ENCODE measurements around the gene HBE1. TPM values are rescaled to one million over a fixed set of nuclear protein-coding genes. Genes with fewer than 3 reads are reported as not detected.

The HBE1 gene
- total RNA-seq, 4 donors from 2014 or later: not detected

DNA sequence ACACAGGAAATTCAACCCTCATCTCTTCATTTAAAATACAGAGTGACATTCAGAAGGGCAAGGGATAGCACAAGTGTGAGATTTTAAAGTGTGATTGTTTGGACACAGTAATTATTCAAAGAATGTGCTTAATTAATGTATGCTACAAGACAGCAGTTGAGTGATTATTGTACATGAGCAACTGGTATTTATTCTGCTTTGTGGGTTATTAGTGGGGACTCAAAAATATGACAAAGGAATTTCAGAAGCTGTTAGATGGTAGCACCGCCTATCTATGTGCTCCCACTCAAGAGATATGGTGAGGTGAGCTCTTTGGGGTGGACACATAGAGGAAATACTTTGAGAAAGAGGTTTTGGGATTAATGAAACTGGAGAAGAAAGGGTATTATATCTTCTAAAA is 29.7 kb downstream of the HBE1 start:
- H3K4me3 ChIP-seq: no peak overlapping the region
- no peaks in the 10 kb centered on the region for H3K27me3 ChIP-seq
- no peak overlapping the region for H3K27ac ChIP-seq
- no peaks in the 10 kb centered on the region for H3K36me3 ChIP-seq
- no peaks in the 10 kb centered on the region for H3K4me1 ChIP-seq
- TF ChIP-seq POLR2A (IDR thresholded peaks at IDR 0.05): no peak
- TF ChIP-seq, protein P1, sequence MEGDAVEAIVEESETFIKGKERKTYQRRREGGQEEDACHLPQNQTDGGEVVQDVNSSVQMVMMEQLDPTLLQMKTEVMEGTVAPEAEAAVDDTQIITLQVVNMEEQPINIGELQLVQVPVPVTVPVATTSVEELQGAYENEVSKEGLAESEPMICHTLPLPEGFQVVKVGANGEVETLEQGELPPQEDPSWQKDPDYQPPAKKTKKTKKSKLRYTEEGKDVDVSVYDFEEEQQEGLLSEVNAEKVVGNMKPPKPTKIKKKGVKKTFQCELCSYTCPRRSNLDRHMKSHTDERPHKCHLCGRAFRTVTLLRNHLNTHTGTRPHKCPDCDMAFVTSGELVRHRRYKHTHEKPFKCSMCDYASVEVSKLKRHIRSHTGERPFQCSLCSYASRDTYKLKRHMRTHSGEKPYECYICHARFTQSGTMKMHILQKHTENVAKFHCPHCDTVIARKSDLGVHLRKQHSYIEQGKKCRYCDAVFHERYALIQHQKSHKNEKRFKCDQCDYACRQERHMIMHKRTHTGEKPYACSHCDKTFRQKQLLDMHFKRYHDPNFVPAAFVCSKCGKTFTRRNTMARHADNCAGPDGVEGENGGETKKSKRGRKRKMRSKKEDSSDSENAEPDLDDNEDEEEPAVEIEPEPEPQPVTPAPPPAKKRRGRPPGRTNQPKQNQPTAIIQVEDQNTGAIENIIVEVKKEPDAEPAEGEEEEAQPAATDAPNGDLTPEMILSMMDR (IDR thresholded peaks at IDR 0.05): no peak
- no peak for DNase-seq
- H3K9me3 ChIP-seq: no peaks in the 10 kb centered on the region

DNA sequence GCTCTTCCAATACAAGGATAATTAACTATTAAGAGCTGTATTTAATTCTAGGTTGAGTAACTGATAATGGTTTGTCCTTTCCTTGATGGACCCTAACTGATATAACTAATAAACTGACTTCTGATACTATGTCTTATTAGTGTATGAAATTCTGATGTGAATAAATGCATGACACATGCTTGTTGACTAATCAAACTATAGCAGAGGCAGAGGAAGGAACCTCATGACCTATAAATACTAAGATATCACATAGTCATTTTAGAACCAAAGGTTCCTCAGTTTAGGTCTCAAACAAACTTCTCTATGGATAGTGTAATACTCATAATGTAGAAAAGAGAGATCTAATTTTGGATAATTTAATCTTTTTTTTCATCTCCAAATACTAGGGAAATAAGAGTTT is 30.7 kb downstream of the HBE1 start:
- Histone ChIP-seq H3K36me3 (no peaks in the 10 kb centered on the region), H3K4me1 (no peaks in the 10 kb centered on the region), H3K9me3 (no peaks in the 10 kb centered on the region), H3K27me3 (no peaks in the 10 kb centered on the region), H3K27ac (no peak overlapping the region), H3K4me3 (no peak overlapping the region)
- TF ChIP-seq, protein P1 (IDR thresholded peaks at IDR 0.05): no peak
- no peak for TF ChIP-seq POLR2A (IDR thresholded peaks at IDR 0.05)
- no peak for DNase-seq

DNA sequence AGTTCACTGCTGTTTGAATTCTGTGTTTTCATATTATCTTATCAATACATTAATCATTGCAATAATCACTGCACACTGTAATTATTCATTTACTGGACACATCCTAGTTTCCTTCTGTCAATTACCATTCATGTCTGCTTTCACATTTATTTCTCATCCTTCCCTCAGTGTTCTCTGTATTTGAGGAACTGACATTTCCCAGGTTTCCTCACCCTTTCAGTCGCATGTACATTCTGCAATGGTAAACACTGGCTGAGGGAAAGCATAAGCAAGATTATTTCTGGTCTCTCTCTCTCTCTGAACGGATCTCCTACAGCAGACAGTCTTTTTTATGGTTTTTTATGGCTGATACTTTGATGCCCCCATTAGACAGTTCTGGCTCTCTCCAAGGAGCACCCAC is 31.3 kb downstream of the HBE1 start:
- no peaks in the 10 kb centered on the region for H3K4me1 ChIP-seq
- no peak for DNase-seq
- H3K36me3 ChIP-seq: no peaks in the 10 kb centered on the region
- TF ChIP-seq, protein P1 (IDR thresholded peaks at IDR 0.05): no peak
- TF ChIP-seq POLR2A (IDR thresholded peaks at IDR 0.05): no peak
- H3K27me3 ChIP-seq: no peaks in the 10 kb centered on the region
- no peak overlapping the region for H3K4me3 ChIP-seq
- H3K27ac ChIP-seq: no peak overlapping the region
- no peaks in the 10 kb centered on the region for H3K9me3 ChIP-seq

DNA sequence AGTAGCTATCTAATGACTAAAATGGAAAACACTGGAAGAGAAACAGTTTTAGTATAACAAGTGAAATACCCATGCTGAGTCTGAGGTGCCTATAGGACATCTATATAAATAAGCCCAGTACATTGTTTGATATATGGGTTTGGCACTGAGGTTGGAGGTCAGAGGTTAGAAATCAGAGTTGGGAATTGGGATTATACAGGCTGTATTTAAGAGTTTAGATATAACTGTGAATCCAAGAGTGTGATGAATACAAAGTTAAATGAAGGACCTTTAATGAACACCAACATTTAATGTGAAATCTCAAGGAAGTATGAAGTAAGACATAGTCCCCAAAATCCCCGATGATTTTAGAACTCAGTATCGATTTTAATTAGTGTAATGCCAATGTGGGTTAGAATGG is 32.3 kb downstream of the HBE1 start:
- H3K27ac ChIP-seq: no peak overlapping the region
- TF ChIP-seq, protein P1 (IDR thresholded peaks at IDR 0.05): no peak
- no peak for TF ChIP-seq POLR2A (IDR thresholded peaks at IDR 0.05)
- H3K4me1 ChIP-seq: no peaks in the 10 kb centered on the region
- H3K4me3 ChIP-seq: no peak overlapping the region
- H3K27me3 ChIP-seq: no peaks in the 10 kb centered on the region
- H3K9me3 ChIP-seq: no peaks in the 10 kb centered on the region
- H3K36me3 ChIP-seq: no peaks in the 10 kb centered on the region
- DNase-seq: no peak

DNA sequence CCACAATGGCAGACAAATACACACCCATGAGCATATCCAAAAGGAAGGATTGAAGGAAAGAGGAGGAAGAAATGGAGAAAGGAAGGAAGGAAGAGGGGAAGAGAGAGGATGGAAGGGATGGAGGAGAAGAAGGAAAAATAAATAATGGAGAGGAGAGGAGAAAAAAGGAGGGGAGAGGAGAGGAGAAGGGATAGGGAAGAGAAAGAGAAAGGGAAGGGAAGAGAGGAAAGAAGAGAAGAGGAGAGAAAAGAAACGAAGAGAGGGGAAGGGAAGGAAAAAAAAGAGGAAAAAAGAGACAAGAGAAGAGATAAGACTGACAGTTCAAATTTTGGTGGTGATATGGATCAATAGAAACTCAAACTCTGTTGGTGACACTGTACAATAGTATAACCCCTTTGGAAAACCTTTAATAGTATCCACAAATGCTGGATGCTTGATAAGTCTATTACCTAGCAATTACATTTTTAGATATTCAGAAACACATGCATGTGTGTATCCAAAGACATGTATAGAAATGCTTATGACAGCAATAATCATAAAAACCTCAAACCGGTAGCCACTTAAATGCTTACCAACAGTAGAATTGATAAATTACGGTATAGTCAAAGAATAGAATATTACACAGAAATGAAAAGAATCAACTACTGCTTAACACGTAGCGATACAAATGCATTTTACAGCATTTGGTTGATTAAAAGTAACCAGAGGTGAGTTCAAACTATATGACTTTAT is 34.2 kb downstream of the HBE1 start:
- Histone ChIP-seq H3K36me3 (no peaks in the 10 kb centered on the region), H3K27ac (no peak overlapping the region), H3K27me3 (no peaks in the 10 kb centered on the region), H3K4me1 (no peaks in the 10 kb centered on the region), H3K4me3 (no peak overlapping the region), H3K9me3 (no peaks in the 10 kb centered on the region)
- TF ChIP-seq, protein P1 (IDR thresholded peaks at IDR 0.05): no peak
- TF ChIP-seq POLR2A (IDR thresholded peaks at IDR 0.05): no peak
- no peak for DNase-seq

All from Peyer's patch (tissue), 4 donors.